ENCODE data around the gene LSR.

Gene LSR

GRCh38 chr19:35302446-35302845 is 53.6 kb downstream of the LSR start:
- Histone ChIP-seq H3K9me3 (ENCODE audit: control insufficient read depth, insufficient read depth, low read length) (no peaks in the 10 kb centered on the region), H3K4me1 (ENCODE audit: control insufficient read depth, insufficient read depth, low read length) (peaks cover 2% of the 10 kb centered on the region; the same call in 1 of the 2 replicates), H3K27me3 (ENCODE audit: control insufficient read depth, insufficient read depth, low read length) (no peaks in the 10 kb centered on the region), H3K4me3 (ENCODE audit: low read length) (no peak overlapping the region), H3K27ac (ENCODE audit: low read length) (no peak overlapping the region), H3K36me3 (ENCODE audit: control insufficient read depth, insufficient read depth, low read length) (no peaks in the 10 kb centered on the region; the same call in 1 of the 2 replicates)
- DNase-seq (ENCODE audit: low read depth, low spot score), result no peak
- no CpG with 5 or more reads among the region's 16 CpGs for WGBS (ENCODE audit: insufficient coverage, insufficient read length)

DNA sequence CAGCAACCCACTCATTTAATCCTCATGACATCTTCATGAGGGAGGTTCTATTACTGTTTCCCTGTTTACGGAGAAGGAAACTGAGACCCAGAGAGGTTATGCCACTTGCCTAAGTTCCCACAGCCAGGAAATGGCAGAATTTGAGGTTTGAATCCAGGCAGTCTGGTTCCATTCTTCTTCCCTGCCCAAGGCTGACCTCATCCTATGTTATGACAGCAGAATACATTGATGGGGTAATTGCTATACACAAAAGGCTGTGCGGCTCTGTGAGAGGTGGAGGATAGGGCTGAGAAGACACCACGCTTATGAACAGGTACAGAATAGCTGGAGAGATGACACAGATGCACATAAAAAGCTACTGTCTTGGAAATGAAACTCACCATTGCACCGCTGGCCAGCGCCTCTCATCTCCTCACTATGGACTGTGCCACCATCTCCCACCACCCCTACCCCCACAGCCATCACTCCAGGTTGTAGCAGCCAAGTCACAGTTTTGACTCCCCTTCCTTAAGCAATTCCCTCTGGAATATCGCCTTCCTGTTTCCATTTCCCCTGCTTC is 54.6 kb downstream of the LSR start:
- peaks cover 2% of the 10 kb centered on the region; the same call in 1 of the 2 replicates for H3K4me1 ChIP-seq (ENCODE audit: control insufficient read depth, insufficient read depth, low read length)
- H3K27ac ChIP-seq (ENCODE audit: low read length), result no peak overlapping the region

DNA sequence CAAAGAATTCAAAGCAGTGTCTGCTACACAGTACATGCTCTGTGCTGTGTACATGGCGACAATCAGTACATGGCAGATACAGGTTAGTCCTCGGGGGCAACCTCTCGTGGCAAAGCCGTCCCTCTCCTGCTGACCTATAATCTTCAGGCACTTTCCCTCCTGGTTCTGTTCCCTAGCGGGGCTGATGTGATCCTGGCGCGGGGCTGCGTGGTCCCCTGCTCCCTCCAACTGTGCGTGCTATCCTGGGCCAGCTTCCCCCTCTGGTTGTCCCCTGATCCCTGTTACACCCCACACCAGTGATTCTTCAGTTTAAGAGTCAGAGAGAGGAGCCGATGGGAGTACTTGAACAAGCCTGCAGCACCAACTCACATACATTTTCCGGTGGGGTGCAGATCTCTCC is 55.2 kb downstream of the LSR start:
- Histone ChIP-seq H3K27ac (ENCODE audit: low read length) (no peak overlapping the region), H3K4me1 (ENCODE audit: control insufficient read depth, insufficient read depth, low read length) (peaks cover 2% of the 10 kb centered on the region; the same call in 1 of the 2 replicates), H3K9me3 (ENCODE audit: control insufficient read depth, insufficient read depth, low read length) (no peaks in the 10 kb centered on the region), H3K36me3 (ENCODE audit: control insufficient read depth, insufficient read depth, low read length) (no peaks in the 10 kb centered on the region), H3K27me3 (ENCODE audit: control insufficient read depth, insufficient read depth, low read length) (no peaks in the 10 kb centered on the region), H3K4me3 (ENCODE audit: low read length) (no peak overlapping the region)
- DNase-seq (ENCODE audit: low read depth, low spot score), result no peak
- no CpG with 5 or more reads among the region's 11 CpGs for WGBS (ENCODE audit: insufficient coverage, insufficient read length)

More for the DNA sequence above, 54.6 kb downstream of the LSR start:
- Histone ChIP-seq H3K27me3 (ENCODE audit: control insufficient read depth, insufficient read depth, low read length) (no peaks in the 10 kb centered on the region), H3K36me3 (ENCODE audit: control insufficient read depth, insufficient read depth, low read length) (no peaks in the 10 kb centered on the region), H3K4me3 (ENCODE audit: low read length) (no peak overlapping the region), H3K9me3 (ENCODE audit: control insufficient read depth, insufficient read depth, low read length) (no peaks in the 10 kb centered on the region)
- no CpG with 5 or more reads among the region's 6 CpGs for WGBS (ENCODE audit: insufficient coverage, insufficient read length)
- DNase-seq (ENCODE audit: low read depth, low spot score), result no peak

- H3K4me1 ChIP-seq (ENCODE audit: control insufficient read depth, insufficient read depth, low read length), result peaks cover under 1% of the 10 kb centered on the region; the same call in 1 of the 2 replicates
- WGBS (ENCODE audit: insufficient coverage, insufficient read length), result no CpG with 5 or more reads among the region's 6 CpGs
- DNase-seq (ENCODE audit: low read depth, low spot score), result no peak
Measured at GRCh38 chr19:35305181-35305580, 56.4 kb downstream of the LSR start.

GRCh38 chr19:35306473-35307246 is 57.9 kb downstream of the LSR start:
- no CpG with 5 or more reads among the region's 20 CpGs for WGBS (ENCODE audit: insufficient coverage, insufficient read length)
- Histone ChIP-seq H3K36me3 (ENCODE audit: control insufficient read depth, insufficient read depth, low read length) (no peaks in the 10 kb centered on the region; the same call in 1 of the 2 replicates), H3K9me3 (ENCODE audit: control insufficient read depth, insufficient read depth, low read length) (no peaks in the 10 kb centered on the region), H3K27ac (ENCODE audit: low read length) (no peak overlapping the region), H3K4me3 (ENCODE audit: low read length) (no peak overlapping the region), H3K4me1 (ENCODE audit: control insufficient read depth, insufficient read depth, low read length) (no peaks in the 10 kb centered on the region), H3K27me3 (ENCODE audit: control insufficient read depth, insufficient read depth, low read length) (no peaks in the 10 kb centered on the region)
- DNase-seq (ENCODE audit: low read depth, low spot score), result no peak

More at GRCh38 chr19:35305181-35305580, 56.4 kb downstream of the LSR start:
- no peaks in the 10 kb centered on the region for H3K9me3 ChIP-seq (ENCODE audit: control insufficient read depth, insufficient read depth, low read length)
- H3K27ac ChIP-seq (ENCODE audit: low read length), result no peak overlapping the region
- H3K27me3 ChIP-seq (ENCODE audit: control insufficient read depth, insufficient read depth, low read length), result no peaks in the 10 kb centered on the region
- no peak overlapping the region for H3K4me3 ChIP-seq (ENCODE audit: low read length)
- no peaks in the 10 kb centered on the region; the same call in 1 of the 2 replicates for H3K36me3 ChIP-seq (ENCODE audit: control insufficient read depth, insufficient read depth, low read length)

DNA sequence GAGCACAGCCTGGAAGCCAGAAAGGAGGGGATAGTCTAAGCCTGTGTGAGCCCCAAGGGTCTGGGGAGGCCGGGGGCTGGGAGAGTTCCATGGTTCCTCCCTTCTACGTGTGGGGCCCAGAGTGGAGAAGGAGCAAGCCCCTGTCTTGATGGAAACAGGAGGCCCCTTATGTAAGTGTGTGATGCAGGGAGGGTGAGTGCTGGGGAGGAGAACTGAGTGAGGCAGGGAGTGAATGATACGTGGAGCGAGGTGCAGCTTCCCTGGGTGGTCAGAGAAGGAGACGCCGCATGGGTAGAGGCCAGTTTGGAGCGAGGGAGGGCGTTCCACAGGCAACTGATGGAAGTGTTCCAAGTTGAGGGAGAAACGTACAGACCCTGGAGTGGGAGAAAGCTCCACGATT is 59.1 kb downstream of the LSR start:
- H3K36me3 ChIP-seq (ENCODE audit: control insufficient read depth, insufficient read depth, low read length), result no peaks in the 10 kb centered on the region; the same call in 1 of the 2 replicates
- no peak overlapping the region for H3K4me3 ChIP-seq (ENCODE audit: low read length)
- H3K27ac ChIP-seq (ENCODE audit: low read length), result no peak overlapping the region
- no peaks in the 10 kb centered on the region for H3K4me1 ChIP-seq (ENCODE audit: control insufficient read depth, insufficient read depth, low read length)
- DNase-seq (ENCODE audit: low read depth, low spot score), result no peak
- no CpG with 5 or more reads among the region's 10 CpGs for WGBS (ENCODE audit: insufficient coverage, insufficient read length)
- no peaks in the 10 kb centered on the region for H3K27me3 ChIP-seq (ENCODE audit: control insufficient read depth, insufficient read depth, low read length)
- no peaks in the 10 kb centered on the region for H3K9me3 ChIP-seq (ENCODE audit: control insufficient read depth, insufficient read depth, low read length)

- Histone ChIP-seq H3K4me3 (ENCODE audit: low read length) (no peak overlapping the region), H3K27ac (ENCODE audit: low read length) (no peak overlapping the region), H3K27me3 (ENCODE audit: control insufficient read depth, insufficient read depth, low read length) (no peaks in the 10 kb centered on the region), H3K9me3 (ENCODE audit: control insufficient read depth, insufficient read depth, low read length) (no peaks in the 10 kb centered on the region), H3K4me1 (ENCODE audit: control insufficient read depth, insufficient read depth, low read length) (no peaks in the 10 kb centered on the region), H3K36me3 (ENCODE audit: control insufficient read depth, insufficient read depth, low read length) (no peaks in the 10 kb centered on the region; the same call in 1 of the 2 replicates)
- no peak for DNase-seq (ENCODE audit: low read depth, low spot score)
- WGBS (ENCODE audit: insufficient coverage, insufficient read length), result no CpG with 5 or more reads among the region's 7 CpGs
Measured at GRCh38 chr19:35308910-35309309, 60.1 kb downstream of the LSR start.

DNA sequence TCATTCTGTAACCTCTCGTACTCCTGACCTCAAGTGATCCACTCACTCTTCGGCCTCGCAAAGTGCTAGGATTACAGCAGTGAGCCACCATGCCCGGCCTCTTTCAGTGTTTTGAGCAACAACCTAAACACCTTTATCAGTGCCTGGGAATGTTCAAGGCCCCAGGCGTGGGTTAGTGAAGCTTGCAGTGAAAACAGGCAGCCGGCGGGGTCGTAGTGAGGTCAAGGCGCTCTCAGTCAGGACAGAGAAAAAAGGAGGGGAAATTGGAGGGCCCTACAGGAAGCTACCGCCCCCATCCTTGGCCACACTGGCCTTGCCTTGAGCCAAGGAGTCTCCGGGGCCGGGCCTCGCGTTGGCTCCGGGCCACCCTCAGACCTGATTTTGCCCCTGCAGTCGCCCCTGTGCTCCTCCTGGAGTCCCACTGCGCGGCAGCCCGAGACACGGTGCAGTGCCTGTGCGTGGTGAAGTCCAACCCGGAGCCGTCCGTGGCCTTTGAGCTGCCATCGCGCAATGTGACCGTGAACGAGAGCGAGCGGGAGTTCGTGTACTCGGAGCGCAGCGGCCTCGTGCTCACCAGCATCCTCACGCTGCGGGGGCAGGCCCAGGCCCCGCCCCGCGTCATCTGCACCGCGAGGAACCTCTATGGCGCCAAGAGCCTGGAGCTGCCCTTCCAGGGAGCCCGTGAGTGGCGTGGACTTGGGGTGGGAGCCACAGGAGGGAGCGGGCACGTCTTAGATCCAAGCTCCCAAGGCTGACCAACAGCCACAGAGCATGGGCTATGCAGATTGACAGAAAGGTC is 60.9 kb downstream of the LSR start:
- H3K4me3 ChIP-seq (ENCODE audit: low read length), result no peak overlapping the region
- H3K9me3 ChIP-seq (ENCODE audit: control insufficient read depth, insufficient read depth, low read length), result no peaks in the 10 kb centered on the region
- no peak overlapping the region for H3K27ac ChIP-seq (ENCODE audit: low read length)
- no peaks in the 10 kb centered on the region for H3K27me3 ChIP-seq (ENCODE audit: control insufficient read depth, insufficient read depth, low read length)
- no peak for DNase-seq (ENCODE audit: low read depth, low spot score)
- WGBS (ENCODE audit: insufficient coverage, insufficient read length), result no CpG with 5 or more reads among the region's 47 CpGs
- no peaks in the 10 kb centered on the region; the same call in 1 of the 2 replicates for H3K36me3 ChIP-seq (ENCODE audit: control insufficient read depth, insufficient read depth, low read length)
- H3K4me1 ChIP-seq (ENCODE audit: control insufficient read depth, insufficient read depth, low read length), result no peaks in the 10 kb centered on the region

- WGBS (ENCODE audit: insufficient coverage, insufficient read length), result no CpG with 5 or more reads among the region's 12 CpGs
- Histone ChIP-seq H3K27me3 (ENCODE audit: control insufficient read depth, insufficient read depth, low read length) (no peaks in the 10 kb centered on the region), H3K36me3 (ENCODE audit: control insufficient read depth, insufficient read depth, low read length) (no peaks in the 10 kb centered on the region; the same call in 1 of the 2 replicates), H3K4me3 (ENCODE audit: low read length) (no peak overlapping the region), H3K27ac (ENCODE audit: low read length) (no peak overlapping the region), H3K9me3 (ENCODE audit: control insufficient read depth, insufficient read depth, low read length) (no peaks in the 10 kb centered on the region), H3K4me1 (ENCODE audit: control insufficient read depth, insufficient read depth, low read length) (no peaks in the 10 kb centered on the region)
- no peak for DNase-seq (ENCODE audit: low read depth, low spot score)
Measured at GRCh38 chr19:35310331-35310730, 61.5 kb downstream of the LSR start.

DNA sequence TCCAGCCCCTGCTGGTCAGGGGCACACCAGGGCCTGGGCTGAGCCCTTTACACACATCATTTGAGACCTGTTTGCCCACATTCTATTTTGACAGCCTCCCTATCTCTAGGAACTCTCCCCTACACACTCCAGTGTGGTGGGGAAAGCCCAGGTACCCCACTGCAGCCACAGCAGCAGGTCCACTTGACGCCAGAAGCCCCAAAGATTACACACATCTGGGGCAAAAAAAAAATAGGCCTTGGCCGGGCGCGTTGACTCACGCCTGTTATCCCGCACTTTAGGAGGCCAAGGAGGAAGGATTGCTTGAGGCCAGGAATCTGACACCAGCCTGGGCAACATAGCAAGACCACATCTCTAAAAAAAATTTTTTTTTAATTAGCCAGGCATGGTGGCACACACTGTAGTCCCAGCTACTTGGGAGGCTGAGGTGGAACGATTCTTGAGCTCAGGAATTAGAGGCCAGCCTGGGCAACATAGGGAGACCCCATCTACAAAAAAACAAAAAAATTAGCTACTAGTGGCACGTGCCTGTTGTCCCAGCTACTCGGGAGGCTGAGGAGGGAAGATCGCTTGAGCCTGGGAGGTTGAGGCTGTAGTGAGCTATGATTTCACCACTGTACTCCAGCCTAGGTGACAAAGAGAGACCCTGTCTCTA is 62.1 kb downstream of the LSR start:
- H3K27ac ChIP-seq (ENCODE audit: low read length), result no peak overlapping the region
- no peak overlapping the region for H3K4me3 ChIP-seq (ENCODE audit: low read length)
- no CpG with 5 or more reads among the region's 10 CpGs for WGBS (ENCODE audit: insufficient coverage, insufficient read length)
- H3K9me3 ChIP-seq (ENCODE audit: control insufficient read depth, insufficient read depth, low read length), result no peaks in the 10 kb centered on the region
- no peaks in the 10 kb centered on the region; the same call in 1 of the 2 replicates for H3K36me3 ChIP-seq (ENCODE audit: control insufficient read depth, insufficient read depth, low read length)
- no peaks in the 10 kb centered on the region for H3K4me1 ChIP-seq (ENCODE audit: control insufficient read depth, insufficient read depth, low read length)
- no peak for DNase-seq (ENCODE audit: low read depth, low spot score)
- H3K27me3 ChIP-seq (ENCODE audit: control insufficient read depth, insufficient read depth, low read length), result no peaks in the 10 kb centered on the region

All from iPS DF 6.9 (cell line).